ENCODE data around the gene DAPP1.

DAPP1 gene

DNA sequence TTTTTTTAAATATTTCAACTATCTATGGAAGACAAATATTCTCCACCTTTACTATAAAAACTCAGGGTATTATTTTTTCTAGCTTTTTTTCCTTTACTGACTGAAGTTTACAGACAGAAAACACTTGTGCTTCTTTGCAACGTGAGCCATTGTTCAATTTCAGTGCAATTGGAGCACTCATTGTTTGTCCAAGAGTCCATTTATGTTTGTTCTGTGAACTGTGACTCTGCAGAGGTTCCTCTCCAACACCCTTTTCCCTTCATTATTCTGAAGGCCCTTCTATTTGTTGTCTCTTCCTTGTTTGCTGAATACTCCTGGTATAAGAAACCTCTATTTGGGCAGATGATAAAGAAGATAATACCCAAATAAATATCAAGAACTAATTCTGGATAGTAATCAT lies 37.4 kb downstream of the DAPP1 start:
- TF ChIP-seq ZFX (IDR thresholded peaks at IDR 0.05; ENCODE audit: borderline replicate concordance), result no peak
- TF ChIP-seq CTCF (IDR thresholded peaks at IDR 0.05), result no peak
- no peak overlapping the region for H3K27ac ChIP-seq

GRCh38 chr4:99855678-99856077 lies 39.1 kb downstream of the DAPP1 start:
- H3K27ac ChIP-seq, result no peak overlapping the region
- no peak for TF ChIP-seq CTCF (IDR thresholded peaks at IDR 0.05)
- no peak for TF ChIP-seq ZFX (IDR thresholded peaks at IDR 0.05; ENCODE audit: borderline replicate concordance)

DNA sequence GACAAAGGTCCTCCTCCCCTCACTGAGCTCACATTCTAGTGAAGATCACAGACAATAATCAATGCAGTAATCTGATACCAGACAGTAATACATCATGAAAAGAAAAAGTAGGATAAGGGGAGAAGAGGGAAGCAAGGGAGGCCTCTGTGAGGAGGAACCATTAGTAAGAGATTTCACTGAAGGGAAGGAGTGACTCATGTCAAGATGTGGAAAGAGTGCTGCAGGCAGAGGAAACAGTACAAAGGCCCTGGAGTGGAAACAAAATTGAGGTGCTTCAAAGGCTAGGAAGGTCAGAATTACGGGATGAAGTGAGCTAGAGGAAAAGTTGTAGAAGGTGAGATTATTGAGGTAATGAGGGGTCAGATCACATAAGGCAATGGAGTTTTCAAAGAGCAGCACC lies 39.5 kb downstream of the DAPP1 start:
- no peak overlapping the region for H3K27ac ChIP-seq
- TF ChIP-seq ZFX (IDR thresholded peaks at IDR 0.05; ENCODE audit: borderline replicate concordance) (no peak), CTCF (IDR thresholded peaks at IDR 0.05) (no peak)

DNA sequence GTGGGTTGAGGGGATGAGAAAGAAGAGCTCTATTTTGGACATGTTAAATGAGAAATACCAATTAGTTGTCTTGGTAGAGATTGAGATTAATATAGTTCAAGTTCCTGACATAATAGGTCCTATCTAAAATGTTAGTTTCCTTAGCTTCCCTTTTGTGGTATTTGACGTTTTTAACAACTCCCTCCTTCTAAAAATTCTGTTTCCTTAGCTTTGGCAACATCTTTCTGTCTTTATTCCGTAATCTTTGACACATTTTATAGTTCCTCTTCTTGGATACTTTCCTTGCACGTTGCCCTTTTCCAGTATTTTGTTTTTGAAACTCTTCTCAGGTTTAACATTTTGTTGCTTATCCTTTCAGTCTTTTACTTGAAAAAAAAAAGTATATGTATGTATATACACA lies 40.7 kb downstream of the DAPP1 start:
- TF ChIP-seq CTCF (IDR thresholded peaks at IDR 0.05), result no peak
- no peak for TF ChIP-seq ZFX (IDR thresholded peaks at IDR 0.05; ENCODE audit: borderline replicate concordance)
- no peak overlapping the region for H3K27ac ChIP-seq

- TF ChIP-seq ZFX (IDR thresholded peaks at IDR 0.05; ENCODE audit: borderline replicate concordance), result no peak
- TF ChIP-seq CTCF (IDR thresholded peaks at IDR 0.05), result no peak
- H3K27ac ChIP-seq, result no peak overlapping the region
Measured at GRCh38 chr4:99859618-99860017, 43.0 kb downstream of the DAPP1 start.

DNA sequence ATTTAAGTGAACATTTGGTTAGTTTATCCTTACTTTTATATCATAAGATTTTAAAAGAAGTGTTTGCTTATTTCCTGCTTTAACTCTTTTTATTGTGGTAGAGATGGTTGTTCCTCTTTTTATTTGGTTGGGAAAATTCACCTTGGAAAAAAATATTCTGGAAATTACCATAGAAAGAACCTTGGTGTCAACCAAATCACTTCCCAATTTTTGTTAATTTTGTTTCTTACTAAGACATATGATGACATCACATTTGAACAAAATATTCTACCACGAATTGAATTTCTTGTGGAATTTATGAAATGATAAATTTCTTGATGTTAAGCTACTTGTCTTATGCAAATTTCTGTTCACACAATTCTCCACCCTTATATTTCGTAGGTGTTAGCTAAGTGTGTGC lies 43.9 kb downstream of the DAPP1 start:
- TF ChIP-seq ZFX (IDR thresholded peaks at IDR 0.05; ENCODE audit: borderline replicate concordance) (no peak), CTCF (IDR thresholded peaks at IDR 0.05) (no peak)
- no peak overlapping the region for H3K27ac ChIP-seq

- TF ChIP-seq CTCF (IDR thresholded peaks at IDR 0.05) (no peak), ZFX (IDR thresholded peaks at IDR 0.05; ENCODE audit: borderline replicate concordance) (no peak)
- H3K27ac ChIP-seq, result no peak overlapping the region
Measured at GRCh38 chr4:99861120-99861905, 44.7 kb downstream of the DAPP1 start.

All from 22Rv1 (cell line).